ENCODE measurements around the gene CSTB. TPM values are rescaled to one million over a fixed set of nuclear protein-coding genes. Genes with fewer than 3 reads are reported as not detected.

CSTB gene
- total and polyA plus RNA-seq, 2 experiments from 2014 or later = 24.1 to 120 TPM

DNA sequence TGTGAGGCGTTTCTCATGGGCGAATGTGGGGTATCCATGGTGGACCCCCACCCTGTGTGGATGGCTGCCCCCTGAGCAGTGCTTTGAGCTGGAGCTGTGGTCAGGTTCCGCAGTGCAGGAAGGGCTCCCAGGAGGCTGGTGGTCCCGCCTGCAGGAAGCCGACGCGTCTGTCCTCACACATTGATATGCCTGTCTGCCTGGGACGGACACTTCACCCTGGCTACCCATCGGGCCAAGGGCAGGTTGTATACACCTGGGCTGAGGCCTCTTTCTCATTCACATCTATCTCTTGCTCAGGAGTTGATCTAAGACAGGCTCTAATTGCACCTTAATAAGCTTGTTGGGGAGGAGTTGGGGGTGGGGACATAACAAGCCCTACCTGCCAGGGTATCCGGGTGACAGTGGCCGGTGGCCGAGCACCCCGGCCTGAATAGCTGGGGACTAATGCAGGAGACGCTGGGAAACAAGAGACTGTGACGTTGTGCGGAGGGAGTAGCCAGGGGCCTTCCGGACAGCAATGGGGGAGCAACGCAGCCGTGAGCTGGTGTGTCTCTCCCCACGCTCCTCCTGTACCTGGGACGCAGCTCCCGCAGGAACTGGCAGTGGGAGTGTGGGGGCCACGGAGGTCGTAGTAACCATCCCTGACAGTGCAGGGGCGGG, 35.5 kb downstream of the CSTB start:
- Histone ChIP-seq H2AFZ (no peak overlapping the region), H3K27me3 (no peaks in the 10 kb centered on the region), H3K79me2 (peaks cover 16% of the 10 kb centered on the region), H3K4me2 (no peak overlapping the region), H3K4me1 (ENCODE audit: insufficient read depth) (peaks cover 13% of the 10 kb centered on the region), H3K36me3 (replicated peaks; ENCODE audit: insufficient read depth, low read depth) (no peaks in the 10 kb centered on the region), H3K4me3 (no peak overlapping the region), H3K9me2 (replicated peaks; ENCODE audit: insufficient read depth) (no peaks in the 10 kb centered on the region), H3K27ac (peak overlapping the region; percentile 94), H3K9me3 (ENCODE audit: low read depth) (no peaks in the 10 kb centered on the region), H4K20me1 (ENCODE audit: insufficient read depth, poor library complexity, severe bottlenecking) (no peaks in the 10 kb centered on the region)
- peak; percentile 76 for DNase-seq (ENCODE audit: low spot score)
- TF ChIP-seq EZH2 (IDR thresholded peaks at IDR 0.05; ENCODE audit: borderline replicate concordance) (no peak), EZH2phosphoT487 (IDR thresholded peaks at IDR 0.05; ENCODE audit: low read depth, severe bottlenecking, unreplicated experiment) (no peak)
- TF ChIP-seq, protein P1, sequence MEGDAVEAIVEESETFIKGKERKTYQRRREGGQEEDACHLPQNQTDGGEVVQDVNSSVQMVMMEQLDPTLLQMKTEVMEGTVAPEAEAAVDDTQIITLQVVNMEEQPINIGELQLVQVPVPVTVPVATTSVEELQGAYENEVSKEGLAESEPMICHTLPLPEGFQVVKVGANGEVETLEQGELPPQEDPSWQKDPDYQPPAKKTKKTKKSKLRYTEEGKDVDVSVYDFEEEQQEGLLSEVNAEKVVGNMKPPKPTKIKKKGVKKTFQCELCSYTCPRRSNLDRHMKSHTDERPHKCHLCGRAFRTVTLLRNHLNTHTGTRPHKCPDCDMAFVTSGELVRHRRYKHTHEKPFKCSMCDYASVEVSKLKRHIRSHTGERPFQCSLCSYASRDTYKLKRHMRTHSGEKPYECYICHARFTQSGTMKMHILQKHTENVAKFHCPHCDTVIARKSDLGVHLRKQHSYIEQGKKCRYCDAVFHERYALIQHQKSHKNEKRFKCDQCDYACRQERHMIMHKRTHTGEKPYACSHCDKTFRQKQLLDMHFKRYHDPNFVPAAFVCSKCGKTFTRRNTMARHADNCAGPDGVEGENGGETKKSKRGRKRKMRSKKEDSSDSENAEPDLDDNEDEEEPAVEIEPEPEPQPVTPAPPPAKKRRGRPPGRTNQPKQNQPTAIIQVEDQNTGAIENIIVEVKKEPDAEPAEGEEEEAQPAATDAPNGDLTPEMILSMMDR (IDR thresholded peaks at IDR 0.05; ENCODE audit: poor library complexity) = no peak
- 47% methylated on average over 23 of the region's 25 CpGs for whole genome bisulfite sequencing (ENCODE audit: low lambda C conversion rate, missing lambda C conversion rate)

DNA sequence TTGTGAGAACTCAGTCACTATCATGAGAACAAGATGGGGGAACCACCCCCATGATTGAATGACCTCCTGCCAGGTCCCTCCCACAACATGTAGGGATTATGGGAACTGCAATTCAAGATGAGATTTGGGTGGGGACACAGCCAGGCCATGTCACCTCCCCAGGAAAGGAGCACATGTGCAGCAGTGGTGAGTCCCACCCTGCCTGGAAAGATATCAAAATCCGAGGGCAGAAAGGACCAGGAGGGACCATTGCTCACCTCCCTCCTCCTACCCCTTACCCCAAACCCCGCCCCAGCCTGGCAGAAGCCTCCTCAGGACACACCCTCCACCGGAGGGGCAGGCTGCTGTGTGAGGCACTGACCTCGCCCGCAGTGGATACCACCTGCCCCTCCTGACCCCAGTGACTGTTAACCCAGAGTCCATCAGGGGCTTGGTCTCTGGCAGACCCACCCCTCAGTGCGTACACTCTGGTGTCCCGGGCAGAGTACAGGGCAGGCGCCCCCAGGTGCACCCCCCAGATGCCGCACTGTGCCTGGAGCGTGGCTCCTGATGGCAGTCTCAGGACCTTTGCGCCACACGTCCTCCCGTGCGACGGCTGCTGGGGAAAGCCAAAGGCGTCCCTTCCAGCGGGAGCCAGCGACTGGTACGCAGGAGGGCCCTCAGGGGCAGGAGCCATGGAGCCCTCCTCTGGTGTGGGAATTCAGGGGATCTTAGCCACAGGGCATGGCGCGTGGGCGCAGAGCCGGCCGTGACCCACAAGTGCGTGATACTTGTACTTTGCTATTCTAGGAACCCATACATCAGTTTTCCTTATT, 36.3 kb downstream of the CSTB start:
- no peak for TF ChIP-seq EZH2 (IDR thresholded peaks at IDR 0.05; ENCODE audit: borderline replicate concordance)
- TF ChIP-seq, protein P1 (IDR thresholded peaks at IDR 0.05; ENCODE audit: poor library complexity) = no peak
- no peak for TF ChIP-seq EZH2phosphoT487 (IDR thresholded peaks at IDR 0.05; ENCODE audit: low read depth, severe bottlenecking, unreplicated experiment)
- H3K27me3 ChIP-seq = no peaks in the 10 kb centered on the region
- no peaks in the 10 kb centered on the region for H3K9me2 ChIP-seq (replicated peaks; ENCODE audit: insufficient read depth)
- H3K4me3 ChIP-seq = no peak overlapping the region
- DNase-seq (ENCODE audit: low spot score) = no peak
- H3K79me2 ChIP-seq = peaks cover 24% of the 10 kb centered on the region
- H3K4me1 ChIP-seq (ENCODE audit: insufficient read depth) = peaks cover 15% of the 10 kb centered on the region
- H4K20me1 ChIP-seq (ENCODE audit: insufficient read depth, poor library complexity, severe bottlenecking) = no peaks in the 10 kb centered on the region
- H2AFZ ChIP-seq = no peak overlapping the region
- no peaks in the 10 kb centered on the region for H3K36me3 ChIP-seq (replicated peaks; ENCODE audit: insufficient read depth, low read depth)
- H3K27ac ChIP-seq = peak overlapping the region; percentile 94
- no peaks in the 10 kb centered on the region for H3K9me3 ChIP-seq (ENCODE audit: low read depth)
- 87% methylated on average over 23 of the region's 25 CpGs for WGBS (ENCODE audit: low lambda C conversion rate, missing lambda C conversion rate)
- H3K4me2 ChIP-seq = no peak overlapping the region

DNA sequence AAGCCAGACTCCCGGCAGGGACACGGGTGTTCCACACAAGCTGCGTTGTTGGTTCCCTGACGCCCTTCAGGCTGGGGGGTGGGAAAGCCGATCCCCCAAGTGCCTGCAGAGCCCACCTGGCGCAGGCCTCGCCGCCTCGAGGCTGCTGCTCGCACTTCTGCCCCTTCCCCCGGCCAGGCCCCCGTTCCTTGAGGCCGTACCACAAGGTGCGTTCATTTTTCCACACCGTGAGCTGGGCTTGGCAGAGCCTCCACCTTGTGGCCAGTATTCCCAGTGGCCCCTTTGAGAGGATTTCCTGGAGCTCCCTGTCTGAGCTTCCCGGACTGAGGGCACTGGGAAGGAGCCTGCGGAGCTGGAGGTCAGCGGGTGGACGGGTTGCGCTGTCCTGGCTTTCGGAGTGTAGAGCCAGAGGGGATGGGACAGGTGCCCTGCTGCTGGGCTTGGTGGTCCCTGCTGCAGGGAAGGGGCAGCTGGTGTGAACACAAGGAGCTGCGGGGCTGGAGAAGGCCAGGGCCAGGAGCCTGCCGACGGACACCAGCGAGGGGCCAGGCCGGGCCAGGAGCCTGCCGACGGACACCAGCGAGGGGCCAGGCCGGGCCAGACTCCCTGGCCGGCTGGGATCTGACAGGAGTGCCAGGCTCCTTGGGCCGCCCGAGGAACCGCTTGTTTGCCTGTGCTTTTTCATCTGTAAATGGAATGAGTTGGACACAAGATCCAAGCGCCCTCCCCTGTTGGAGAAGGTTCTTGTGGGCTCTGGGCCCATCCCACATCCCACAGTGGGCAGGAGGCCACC, 38.8 kb downstream of the CSTB start:
- Histone ChIP-seq H3K4me1 (ENCODE audit: insufficient read depth) (peaks cover 38% of the 10 kb centered on the region), H3K27ac (peak overlapping the region; percentile 94)
- WGBS (ENCODE audit: low lambda C conversion rate, missing lambda C conversion rate) = 96% methylated on average over 33 of the region's 35 CpGs

More for the DNA sequence above, 38.8 kb downstream of the CSTB start:
- no peaks in the 10 kb centered on the region for H3K9me3 ChIP-seq (ENCODE audit: low read depth)
- TF ChIP-seq EZH2 (IDR thresholded peaks at IDR 0.05; ENCODE audit: borderline replicate concordance) (no peak), EZH2phosphoT487 (IDR thresholded peaks at IDR 0.05; ENCODE audit: low read depth, severe bottlenecking, unreplicated experiment) (no peak)
- TF ChIP-seq, protein P1 (IDR thresholded peaks at IDR 0.05; ENCODE audit: poor library complexity) = no peak
- H2AFZ ChIP-seq = no peak overlapping the region
- peaks cover 49% of the 10 kb centered on the region for H3K79me2 ChIP-seq
- H3K4me2 ChIP-seq = no peak overlapping the region
- no peaks in the 10 kb centered on the region for H3K9me2 ChIP-seq (replicated peaks; ENCODE audit: insufficient read depth)
- DNase-seq (ENCODE audit: low spot score) = no peak
- H3K27me3 ChIP-seq = no peaks in the 10 kb centered on the region
- H4K20me1 ChIP-seq (ENCODE audit: insufficient read depth, poor library complexity, severe bottlenecking) = peaks cover 5% of the 10 kb centered on the region
- H3K36me3 ChIP-seq (replicated peaks; ENCODE audit: insufficient read depth, low read depth) = no peaks in the 10 kb centered on the region
- no peak overlapping the region for H3K4me3 ChIP-seq

Measured in hepatocyte (in vitro differentiated cells).